GM12891 (cell line): ENCODE results near the gene ARFGEF3.

Source experiments
- POLR2A ChIP-seq: IDR thresholded peaks from 2 replicates; pipeline ENCODE4 v1.6.1; 2011; ENCODE audit warnings: low read depth, low read length, control low read depth
- POLR2AphosphoS5 ChIP-seq: IDR thresholded peaks from 2 replicates; pipeline ENCODE4 v1.6.1; 2011; ENCODE audit warnings: low read depth, low read length, control low read depth
- SPI1 ChIP-seq: IDR thresholded peaks from 2 replicates; pipeline ENCODE4 v1.6.1; 2011; ENCODE audit warnings: low read depth, low read length, control low read depth
- TAF1 ChIP-seq: IDR thresholded peaks from 2 replicates; pipeline ENCODE4 v1.6.1; 2011; ENCODE audit warnings: low read depth, low read length, control low read depth

DNA sequence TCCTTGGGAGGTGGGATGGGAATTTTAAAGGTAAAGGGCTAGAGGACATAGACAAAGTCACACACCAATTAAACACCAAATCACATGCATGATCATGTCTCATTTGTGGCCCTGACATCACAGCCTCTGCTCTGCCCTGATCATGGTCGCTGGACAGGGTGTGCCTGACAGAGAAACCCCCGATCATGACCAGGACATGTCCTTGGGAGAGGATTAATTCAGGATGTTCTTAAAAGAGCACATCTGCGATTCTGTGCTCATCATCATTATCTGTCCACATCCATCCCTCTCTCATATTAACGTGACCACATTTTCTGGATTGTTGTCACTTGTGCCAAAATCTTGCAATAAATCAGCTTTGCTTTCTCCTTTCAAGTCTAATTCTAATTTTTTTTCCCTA, 64.2 kb downstream of the ARFGEF3 start:
- TF ChIP-seq POLR2A (no peak), POLR2AphosphoS5 (no peak), TAF1 (no peak), SPI1 (no peak)
